HG03060 (cell line): Measurements from ENCODE around the gene PHAF1.

Experiments used
- ATAC-seq: cut with Tn5 transposase; IDR thresholded peaks from one replicate; pipeline ENCODE4 v1.9.1; 2021; ENCODE audit warnings: low read depth, moderate number of reproducible peaks; ENCODE audit not compliant: unreplicated experiment

Gene PHAF1

DNA sequence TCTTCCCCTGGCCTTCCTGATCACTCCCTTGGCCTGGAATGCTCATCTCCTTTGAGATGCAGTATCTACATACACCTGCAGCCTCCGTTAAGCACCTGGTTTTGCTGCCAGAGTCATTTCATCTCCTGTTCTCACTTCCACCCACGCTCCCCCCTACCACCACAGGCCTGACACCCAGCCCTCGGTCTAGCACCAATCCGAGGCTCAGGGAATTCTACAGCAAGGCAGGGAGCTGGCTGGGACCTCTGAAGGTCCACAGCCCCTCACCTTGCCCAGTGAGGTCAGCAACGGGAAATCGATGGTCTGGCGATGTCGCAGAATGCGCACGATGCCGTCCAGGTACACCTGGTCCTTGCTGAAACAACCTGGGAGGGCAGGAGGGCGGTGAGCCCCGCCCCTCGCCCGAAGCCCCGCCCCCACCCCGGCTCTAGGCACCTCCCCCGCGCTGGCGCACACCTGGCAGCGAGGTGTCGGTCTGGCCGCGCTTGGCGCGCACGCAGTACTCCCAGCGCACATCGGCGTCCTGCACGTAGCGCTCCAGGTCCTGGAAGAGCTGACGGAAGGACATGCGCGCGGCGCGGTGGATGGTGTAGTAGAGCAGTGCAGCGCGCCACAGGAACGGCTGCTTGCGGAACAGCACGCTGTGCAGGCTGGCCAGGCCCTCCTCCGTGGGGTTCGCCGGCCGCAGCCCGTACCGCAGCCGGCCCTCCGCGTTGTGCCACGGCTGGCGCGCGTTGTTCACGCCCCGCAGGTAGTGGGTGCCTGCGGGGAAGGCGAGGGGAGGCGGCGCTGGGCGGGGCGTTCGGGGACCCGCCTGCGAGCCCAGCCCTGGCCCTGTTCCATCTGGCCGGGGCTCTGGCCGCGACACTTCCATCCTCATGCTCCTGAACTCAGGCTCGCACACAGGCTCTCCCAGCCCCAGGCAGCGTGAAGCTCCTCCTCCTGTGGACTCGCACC, 68.3 kb downstream of the PHAF1 start:
- no peak for ATAC-seq

GRCh38 chr16:67179421-67180080, 69.8 kb downstream of the PHAF1 start:
- ATAC-seq, result no peak

DNA sequence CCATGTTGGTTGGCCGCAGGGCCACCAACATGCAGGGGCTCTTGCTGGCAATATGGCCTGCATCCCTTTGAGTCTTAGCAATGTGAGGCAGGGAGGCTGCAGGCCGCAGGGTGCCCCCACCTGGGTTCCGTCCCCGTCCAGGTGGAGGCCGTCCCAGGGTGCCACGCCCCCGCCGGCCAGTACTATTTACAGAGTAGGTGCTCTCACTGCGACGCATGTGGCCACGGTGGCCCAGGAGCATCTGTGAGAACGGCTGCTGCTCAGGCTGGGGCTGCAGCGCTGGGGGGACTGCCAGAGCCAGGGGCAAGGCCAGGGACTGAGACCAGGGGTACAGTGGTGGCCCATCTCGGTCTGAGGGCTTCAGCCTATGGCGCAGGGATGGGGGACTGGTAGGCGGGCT, 70.4 kb downstream of the PHAF1 start:
- ATAC-seq, result no peak

DNA sequence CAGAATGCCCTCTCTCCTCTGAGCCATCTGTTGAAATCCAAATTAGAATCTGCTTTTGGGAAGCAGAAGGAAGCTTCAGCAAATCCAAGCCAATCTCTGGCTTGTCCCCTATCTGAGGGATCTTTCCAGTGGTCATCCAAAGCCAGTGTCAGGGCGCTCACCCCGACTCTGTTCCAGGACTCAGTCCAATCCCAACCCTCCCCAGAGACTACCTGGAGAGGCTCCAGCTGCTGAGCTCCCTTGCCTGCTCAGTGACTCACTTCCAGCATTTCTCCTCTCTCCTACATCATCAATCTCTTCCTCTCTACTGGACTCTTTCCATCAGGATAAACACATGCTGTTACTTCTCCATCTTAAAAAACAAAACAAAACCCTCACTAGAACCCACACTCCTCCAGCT, 71.6 kb downstream of the PHAF1 start:
- no peak for ATAC-seq

- no peak for ATAC-seq
Measured at GRCh38 chr16:67182288-67182687, 72.5 kb downstream of the PHAF1 start.

DNA sequence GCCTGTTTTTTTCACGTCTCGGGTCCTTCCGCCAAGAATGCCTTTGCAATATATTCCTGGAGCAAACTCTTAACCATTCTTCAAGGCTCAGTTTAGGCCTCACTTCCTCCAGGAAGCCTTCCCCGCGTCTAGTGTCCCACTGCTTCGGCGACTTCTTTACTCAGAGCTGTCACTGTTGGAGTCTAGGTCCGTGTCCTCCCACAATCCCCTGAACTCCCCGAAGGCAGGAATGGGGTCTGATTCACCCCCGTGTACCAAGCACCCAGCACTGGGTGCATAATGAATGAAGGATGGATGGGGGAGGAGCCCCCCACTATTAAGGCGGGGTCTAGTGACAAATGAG, 73.5 kb downstream of the PHAF1 start:
- no peak for ATAC-seq

GRCh38 chr16:67183627-67184452, 74.1 kb downstream of the PHAF1 start, which contains the start of gene MATCAP1:
MATCAP1 (minus strand) TSS chr16:67183963; CDS start chr16:67180610, 3,353 bp downstream.
- peak; percentile 87 for ATAC-seq

GRCh38 chr16:67184453-67184994, 74.8 kb downstream of the PHAF1 start:
- no peak for ATAC-seq

DNA sequence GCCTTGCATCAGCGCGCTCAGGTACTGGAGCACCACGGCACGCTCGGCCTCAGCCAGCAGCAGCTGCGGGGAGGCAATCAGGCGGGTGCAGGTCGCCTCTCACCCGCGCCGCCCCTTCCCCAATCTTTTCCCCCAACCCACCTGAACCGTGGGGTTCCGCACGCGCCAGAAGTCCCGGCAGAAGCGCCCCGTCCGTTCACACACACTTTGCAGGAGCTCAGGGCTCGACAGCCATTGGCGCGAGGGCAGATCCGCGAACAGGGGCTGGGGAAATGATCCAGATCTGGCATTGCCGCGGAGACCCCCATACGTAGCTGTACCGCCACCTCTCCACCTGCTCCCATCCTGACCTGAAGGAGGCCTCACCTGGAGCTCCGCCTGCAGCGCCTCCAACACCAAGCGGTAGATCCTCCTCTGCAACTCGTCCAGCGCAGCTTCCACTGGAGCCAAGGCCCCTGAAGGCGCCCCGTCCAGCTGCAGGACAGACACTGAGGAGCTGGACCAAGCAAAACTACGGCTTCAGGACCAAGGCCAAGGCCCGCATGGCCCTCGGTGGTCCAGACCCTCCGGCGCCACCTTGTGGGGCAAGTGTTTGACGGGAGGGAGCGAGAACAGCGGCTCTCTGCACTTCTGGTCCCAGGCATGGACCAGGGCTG, 75.4 kb downstream of the PHAF1 start:
- ATAC-seq, result no peak

- ATAC-seq, result no peak
Measured at GRCh38 chr16:67185651-67186134, 76.0 kb downstream of the PHAF1 start.

DNA sequence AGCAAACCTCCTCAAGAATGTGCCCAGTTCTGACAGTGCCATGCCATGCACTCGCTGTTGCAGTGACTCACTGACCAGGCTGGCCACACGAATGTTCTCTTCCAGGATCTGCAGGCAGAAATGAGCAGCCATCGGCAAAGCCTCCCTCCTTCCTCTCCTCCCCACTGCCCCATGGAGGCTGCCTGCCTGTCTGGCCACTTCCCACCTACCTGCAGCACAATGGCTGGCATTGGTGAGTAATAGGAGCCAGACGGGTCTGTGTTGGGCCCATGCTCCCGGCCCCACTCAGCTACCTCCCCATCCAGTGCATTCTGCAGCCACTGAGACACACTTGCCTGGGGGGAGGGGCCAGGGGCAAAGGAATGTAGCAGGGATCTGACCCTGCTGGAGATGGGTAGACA, 76.8 kb downstream of the PHAF1 start:
- no peak for ATAC-seq

GRCh38 chr16:67187175-67187890, 77.6 kb downstream of the PHAF1 start:
- ATAC-seq, result no peak

DNA sequence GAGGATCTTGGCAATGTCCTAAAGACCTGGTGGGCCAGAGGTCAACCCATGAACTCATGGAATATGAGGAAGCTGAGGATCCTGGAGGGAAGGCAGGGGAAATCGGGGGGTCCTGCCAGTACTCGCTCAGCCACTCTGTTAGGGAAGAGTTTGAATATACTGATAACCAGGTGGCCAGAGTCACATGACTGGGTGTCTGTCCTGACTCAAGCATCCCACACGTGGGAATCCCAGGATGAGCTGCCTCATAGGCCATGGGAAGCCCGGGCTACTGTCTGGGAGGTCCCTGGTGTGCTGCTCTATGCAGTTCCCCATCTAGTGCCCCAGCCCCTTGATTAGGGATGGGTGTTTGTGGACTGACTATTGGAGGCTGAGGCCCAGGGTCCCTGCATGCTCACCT, 78.6 kb downstream of the PHAF1 start:
- no peak for ATAC-seq

GRCh38 chr16:67188798-67189197, 79.1 kb downstream of the PHAF1 start:
- no peak for ATAC-seq

GRCh38 chr16:67190041-67190440, 80.3 kb downstream of the PHAF1 start, which contains the start of gene EXOC3L1:
EXOC3L1 (minus strand) TSS chr16:67190136; CDS start chr16:67189676, 460 bp downstream.
- ATAC-seq, result no peak

GRCh38 chr16:67190448-67191399, 81.0 kb downstream of the PHAF1 start:
- no peak for ATAC-seq

DNA sequence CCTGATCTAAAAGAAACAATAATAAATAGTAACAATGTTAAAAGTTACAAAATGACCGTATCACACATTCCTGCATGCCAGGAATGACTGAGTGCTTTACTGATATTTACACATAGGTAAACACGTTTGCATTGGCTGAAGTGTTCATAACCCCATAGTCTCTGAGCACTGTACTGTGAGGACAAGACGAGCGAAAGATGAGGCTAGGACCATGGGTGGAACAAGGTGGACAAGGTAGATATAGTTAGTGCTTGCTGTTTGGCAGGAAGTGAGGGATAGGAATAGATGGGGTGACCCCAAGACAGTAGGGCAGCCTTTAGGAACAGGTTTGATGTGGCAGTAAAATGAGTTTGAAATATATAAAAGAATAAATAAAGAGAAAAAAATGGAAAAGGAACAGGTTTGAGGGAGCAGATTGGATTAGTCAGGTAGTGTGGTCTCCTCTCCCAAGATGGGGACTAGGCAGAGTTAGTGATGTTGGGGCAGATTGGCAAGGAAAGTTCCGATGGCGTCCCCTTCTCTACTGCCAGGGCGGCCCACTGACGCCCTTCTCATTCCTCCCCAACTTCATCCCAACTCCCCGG, 81.8 kb downstream of the PHAF1 start:
- ATAC-seq, result no peak
